IPS-15b (cell line): Measurements from ENCODE around the gene CSNK1A1.
"Not testable (repeated sequence)": the region's sequence is repeated elsewhere in the genome, so short reads cannot be mapped to it uniquely, and the experiment has no call there.

Experiments
- H3K27me3 ChIP-seq: one replicate; pipeline ENCODE4 v1.6.1; 2013; ENCODE audit warnings: low read length; ENCODE audit not compliant: control insufficient read depth, insufficient read depth
- H3K36me3 ChIP-seq: one replicate; pipeline ENCODE4 v1.6.1; 2013; ENCODE audit warnings: low read length; ENCODE audit not compliant: control insufficient read depth, insufficient read depth
- H3K4me1 ChIP-seq: one replicate; pipeline ENCODE4 v1.6.1; 2013; ENCODE audit warnings: mild to moderate bottlenecking, low read length; ENCODE audit not compliant: control insufficient read depth, insufficient read depth
- H3K4me3 ChIP-seq: one replicate; pipeline ENCODE4 v1.5.1; 2013; ENCODE audit warnings: low read depth, low read length
- H3K9ac ChIP-seq: one replicate; pipeline ENCODE4 v1.6.1; 2013; ENCODE audit warnings: low read depth, mild to moderate bottlenecking, low read length
- H3K9me3 ChIP-seq: one replicate; pipeline ENCODE4 v1.6.1; 2013; ENCODE audit warnings: mild to moderate bottlenecking, low read length; ENCODE audit not compliant: control insufficient read depth, insufficient read depth

The CSNK1A1 gene

GRCh38 chr5:149521739-149522685 is 29.2 kb downstream of the CSNK1A1 start:
- H3K36me3 ChIP-seq, result peaks cover 4% of the 10 kb centered on the region
- no peak overlapping the region for H3K4me3 ChIP-seq
- no peaks in the 10 kb centered on the region for H3K9me3 ChIP-seq
- H3K9ac ChIP-seq, result no peak overlapping the region
- no peaks in the 10 kb centered on the region for H3K27me3 ChIP-seq
- peaks cover 19% of the 10 kb centered on the region for H3K4me1 ChIP-seq

- Histone ChIP-seq H3K9me3 (no peaks in the 10 kb centered on the region), H3K27me3 (no peaks in the 10 kb centered on the region), H3K4me3 (no peak overlapping the region), H3K36me3 (peaks cover 4% of the 10 kb centered on the region), H3K9ac (no peak overlapping the region), H3K4me1 (peaks cover 19% of the 10 kb centered on the region)
Measured at GRCh38 chr5:149519601-149520000, 31.6 kb downstream of the CSNK1A1 start.

- Histone ChIP-seq H3K9ac (no peak overlapping the region), H3K36me3 (no peaks in the 10 kb centered on the region), H3K27me3 (no peaks in the 10 kb centered on the region), H3K4me1 (peaks cover 19% of the 10 kb centered on the region), H3K4me3 (peak overlapping the region; percentile 2), H3K9me3 (no peaks in the 10 kb centered on the region)
Measured at GRCh38 chr5:149518620-149519019, 32.6 kb downstream of the CSNK1A1 start.

- peaks cover 19% of the 10 kb centered on the region for H3K4me1 ChIP-seq
- no peak overlapping the region for H3K4me3 ChIP-seq
- H3K9me3 ChIP-seq, result no peaks in the 10 kb centered on the region
- H3K36me3 ChIP-seq, result peaks cover 6% of the 10 kb centered on the region
- no peaks in the 10 kb centered on the region for H3K27me3 ChIP-seq
- H3K9ac ChIP-seq, result no peak overlapping the region
Measured at GRCh38 chr5:149517461-149518122, 33.6 kb downstream of the CSNK1A1 start.

- no peak overlapping the region for H3K9ac ChIP-seq
- H3K4me3 ChIP-seq, result no peak overlapping the region
- H3K4me1 ChIP-seq, result peaks cover 11% of the 10 kb centered on the region
- H3K9me3 ChIP-seq, result no peaks in the 10 kb centered on the region
- H3K27me3 ChIP-seq, result no peaks in the 10 kb centered on the region
- peaks cover 18% of the 10 kb centered on the region for H3K36me3 ChIP-seq
Measured at GRCh38 chr5:149514512-149514911, 36.7 kb downstream of the CSNK1A1 start.

- H3K4me1 ChIP-seq, H3K9ac ChIP-seq, H3K4me3 ChIP-seq, H3K9me3 ChIP-seq, H3K27me3 ChIP-seq: not testable (repeated sequence)
- peaks cover 28% of the 10 kb centered on the region for H3K36me3 ChIP-seq
Measured at GRCh38 chr5:149513372-149513947, 37.8 kb downstream of the CSNK1A1 start.

- H3K9ac ChIP-seq, result no peak overlapping the region
- no peaks in the 10 kb centered on the region for H3K9me3 ChIP-seq
- H3K36me3 ChIP-seq, result peaks cover 49% of the 10 kb centered on the region
- H3K27me3 ChIP-seq, result no peaks in the 10 kb centered on the region
- H3K4me1 ChIP-seq, result no peaks in the 10 kb centered on the region
- no peak overlapping the region for H3K4me3 ChIP-seq
Measured at GRCh38 chr5:149510136-149510535, 41.1 kb downstream of the CSNK1A1 start.

- Histone ChIP-seq H3K9me3 (no peaks in the 10 kb centered on the region), H3K4me1 (no peaks in the 10 kb centered on the region), H3K36me3 (peaks cover 48% of the 10 kb centered on the region), H3K27me3 (no peaks in the 10 kb centered on the region), H3K4me3 (no peak overlapping the region), H3K9ac (no peak overlapping the region)
Measured at GRCh38 chr5:149504677-149505076, 46.6 kb downstream of the CSNK1A1 start.

GRCh38 chr5:149503006-149503405 is 48.2 kb downstream of the CSNK1A1 start:
- peaks cover 37% of the 10 kb centered on the region for H3K36me3 ChIP-seq
- H3K4me3 ChIP-seq, result no peak overlapping the region
- H3K9ac ChIP-seq, result no peak overlapping the region
- no peaks in the 10 kb centered on the region for H3K27me3 ChIP-seq
- no peaks in the 10 kb centered on the region for H3K9me3 ChIP-seq
- H3K4me1 ChIP-seq, result peaks cover 7% of the 10 kb centered on the region

GRCh38 chr5:149500922-149501582 is 50.2 kb downstream of the CSNK1A1 start:
- Histone ChIP-seq H3K4me1 (peaks cover 20% of the 10 kb centered on the region), H3K27me3 (no peaks in the 10 kb centered on the region), H3K9me3 (no peaks in the 10 kb centered on the region), H3K4me3 (no peak overlapping the region), H3K36me3 (peaks cover 23% of the 10 kb centered on the region), H3K9ac (no peak overlapping the region)

GRCh38 chr5:149498724-149499336 is 52.4 kb downstream of the CSNK1A1 start:
- Histone ChIP-seq H3K4me1 (peaks cover 20% of the 10 kb centered on the region), H3K27me3 (no peaks in the 10 kb centered on the region), H3K9ac (no peak overlapping the region), H3K36me3 (peaks cover 7% of the 10 kb centered on the region), H3K9me3 (no peaks in the 10 kb centered on the region), H3K4me3 (no peak overlapping the region)
